ENCODE measurements around the gene FOXD4L6. TPM values are rescaled to one million over a fixed set of nuclear protein-coding genes. Genes with fewer than 3 reads are reported as not detected.

The FOXD4L6 gene
- polyA plus RNA-seq, 3 donors: not detected

Other genes starting within 250 kb of the FOXD4L6 start
- 10 to 100 TPM; 16.0 to 31.8 (median 19.9) TPM for gene ZNG1F, start 60.6 kb upstream of the FOXD4L6 start, polyA plus RNA-seq (ENCODE audit: insufficient read length in 3 of 3)